ENCODE data around the gene MCEMP1. TPM values are rescaled to one million over a fixed set of nuclear protein-coding genes. Genes with fewer than 3 reads are reported as not detected.

The MCEMP1 gene
- total RNA-seq, 3 donors from 2014 or later, result 1.0 to 2.4 TPM; not detected in 1

GRCh38 chr19:7709932-7710460, 33.1 kb downstream of the MCEMP1 start:
- H3K9me3 ChIP-seq, result no peaks in the 10 kb centered on the region
- intact Hi-C loops (cut with DNase I; ENCODE audit: low total_unique reads), result no loop called here
- no peaks in the 10 kb centered on the region for H3K36me3 ChIP-seq
- no peak overlapping the region for H3K4me3 ChIP-seq
- TF ChIP-seq, protein P1, sequence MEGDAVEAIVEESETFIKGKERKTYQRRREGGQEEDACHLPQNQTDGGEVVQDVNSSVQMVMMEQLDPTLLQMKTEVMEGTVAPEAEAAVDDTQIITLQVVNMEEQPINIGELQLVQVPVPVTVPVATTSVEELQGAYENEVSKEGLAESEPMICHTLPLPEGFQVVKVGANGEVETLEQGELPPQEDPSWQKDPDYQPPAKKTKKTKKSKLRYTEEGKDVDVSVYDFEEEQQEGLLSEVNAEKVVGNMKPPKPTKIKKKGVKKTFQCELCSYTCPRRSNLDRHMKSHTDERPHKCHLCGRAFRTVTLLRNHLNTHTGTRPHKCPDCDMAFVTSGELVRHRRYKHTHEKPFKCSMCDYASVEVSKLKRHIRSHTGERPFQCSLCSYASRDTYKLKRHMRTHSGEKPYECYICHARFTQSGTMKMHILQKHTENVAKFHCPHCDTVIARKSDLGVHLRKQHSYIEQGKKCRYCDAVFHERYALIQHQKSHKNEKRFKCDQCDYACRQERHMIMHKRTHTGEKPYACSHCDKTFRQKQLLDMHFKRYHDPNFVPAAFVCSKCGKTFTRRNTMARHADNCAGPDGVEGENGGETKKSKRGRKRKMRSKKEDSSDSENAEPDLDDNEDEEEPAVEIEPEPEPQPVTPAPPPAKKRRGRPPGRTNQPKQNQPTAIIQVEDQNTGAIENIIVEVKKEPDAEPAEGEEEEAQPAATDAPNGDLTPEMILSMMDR (IDR thresholded peaks at IDR 0.05), result no peak
- DNase-seq (ENCODE audit: low spot score in 2 of 2), result no peak
- H3K4me1 ChIP-seq, result no peaks in the 10 kb centered on the region
- no peak overlapping the region for H3K27ac ChIP-seq
- no peaks in the 10 kb centered on the region for H3K27me3 ChIP-seq

GRCh38 chr19:7710616-7711015, 33.7 kb downstream of the MCEMP1 start:
- H3K27me3 ChIP-seq, result no peaks in the 10 kb centered on the region
- intact Hi-C loops (cut with DNase I; ENCODE audit: low total_unique reads), result no loop called here
- no peaks in the 10 kb centered on the region for H3K4me1 ChIP-seq
- TF ChIP-seq POLR2AphosphoS5 (IDR thresholded peaks at IDR 0.05) (no peak), POLR2A (IDR thresholded peaks at IDR 0.05) (no peak)
- TF ChIP-seq, protein P1 (IDR thresholded peaks at IDR 0.05), result no peak
- no peaks in the 10 kb centered on the region for H3K36me3 ChIP-seq
- no peak overlapping the region for H3K4me3 ChIP-seq
- H3K9me3 ChIP-seq, result no peaks in the 10 kb centered on the region
- DNase-seq (ENCODE audit: low spot score in 2 of 2), result no peak
- H3K27ac ChIP-seq, result no peak overlapping the region

GRCh38 chr19:7715671-7716070, 38.8 kb downstream of the MCEMP1 start:
- TF ChIP-seq POLR2A (IDR thresholded peaks at IDR 0.05) (no peak), POLR2AphosphoS5 (IDR thresholded peaks at IDR 0.05) (no peak)
- TF ChIP-seq, protein P1 (IDR thresholded peaks at IDR 0.05), result no peak
- intact Hi-C loops (cut with DNase I; ENCODE audit: low total_unique reads), result loop anchor here (2.0 kb wide), 1 partner anchor 59 kb away; no protein-coding TSS in a partner anchor
- Histone ChIP-seq H3K9me3 (peaks cover 6 to 7% of the 10 kb centered on the region in 2 donors), H3K27ac (no peak overlapping the region), H3K27me3 (no peaks in the 10 kb centered on the region), H3K4me1 (no peaks in the 10 kb centered on the region), H3K36me3 (no peaks in the 10 kb centered on the region), H3K4me3 (no peak overlapping the region)
- no peak for DNase-seq (ENCODE audit: low spot score in 2 of 2)

DNA sequence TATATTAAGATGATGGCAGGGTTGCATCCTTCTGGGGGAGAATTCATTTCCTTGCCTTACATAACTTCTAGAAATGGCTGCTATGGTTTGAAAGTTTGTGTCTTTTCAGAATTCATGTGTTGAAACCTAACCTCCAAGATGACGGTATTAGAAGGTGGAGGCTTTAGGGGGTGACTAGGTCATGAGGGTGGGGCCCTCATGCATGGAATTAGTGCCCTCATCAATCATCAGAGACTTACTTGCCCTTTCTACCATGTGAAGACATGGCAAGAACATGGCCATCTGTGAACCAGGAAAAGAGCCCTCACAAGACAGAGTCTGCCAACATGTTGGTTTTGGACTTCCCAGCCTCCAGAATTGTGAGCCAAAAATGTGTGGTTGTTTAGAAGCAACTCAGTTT, 39.9 kb downstream of the MCEMP1 start:
- TF ChIP-seq, protein P1 (IDR thresholded peaks at IDR 0.05), result no peak
- no peak for TF ChIP-seq POLR2A (IDR thresholded peaks at IDR 0.05)
- no peak for TF ChIP-seq POLR2AphosphoS5 (IDR thresholded peaks at IDR 0.05)
- peaks cover 6 to 7% of the 10 kb centered on the region in 2 donors for H3K9me3 ChIP-seq
- DNase-seq (ENCODE audit: low spot score in 2 of 2), result no peak
- H3K4me3 ChIP-seq, result no peak overlapping the region
- no peaks in the 10 kb centered on the region for H3K4me1 ChIP-seq
- intact Hi-C loops (cut with DNase I; ENCODE audit: low total_unique reads), result no loop called here
- H3K27me3 ChIP-seq, result no peaks in the 10 kb centered on the region
- H3K27ac ChIP-seq, result no peak overlapping the region
- no peaks in the 10 kb centered on the region for H3K36me3 ChIP-seq

DNA sequence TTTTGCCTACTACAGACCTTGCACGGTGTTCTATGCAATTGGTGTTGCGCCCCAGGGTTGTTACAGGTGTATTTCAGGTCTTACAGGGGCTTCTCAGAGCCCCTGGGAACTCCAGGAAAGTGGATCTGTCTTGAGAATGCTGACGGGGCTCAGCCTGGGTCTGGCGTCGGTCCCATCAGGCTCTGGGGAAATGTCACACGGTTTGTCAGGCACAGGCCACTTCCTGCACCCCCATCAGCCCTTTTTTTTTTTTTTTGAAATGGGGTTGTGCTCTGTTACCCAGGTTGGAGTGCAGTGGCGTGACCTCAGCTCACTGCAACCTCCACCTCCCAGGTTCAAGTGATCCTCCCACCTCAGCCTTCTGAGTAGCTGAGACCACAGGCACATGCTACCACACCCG, 41.8 kb downstream of the MCEMP1 start:
- intact Hi-C loops (cut with DNase I; ENCODE audit: low total_unique reads), result no loop called here
- no peaks in the 10 kb centered on the region for H3K4me1 ChIP-seq
- no peak overlapping the region for H3K4me3 ChIP-seq
- TF ChIP-seq POLR2A (IDR thresholded peaks at IDR 0.05) (no peak), POLR2AphosphoS5 (IDR thresholded peaks at IDR 0.05) (no peak)
- TF ChIP-seq, protein P1 (IDR thresholded peaks at IDR 0.05), result no peak
- H3K27ac ChIP-seq, result no peak overlapping the region
- H3K36me3 ChIP-seq, result no peaks in the 10 kb centered on the region
- no peak for DNase-seq (ENCODE audit: low spot score in 2 of 2)
- H3K27me3 ChIP-seq, result no peaks in the 10 kb centered on the region
- peaks cover 6 to 7% of the 10 kb centered on the region in 2 donors for H3K9me3 ChIP-seq

All from breast epithelium (tissue), 4 donors.